ENCODE measurements around the gene CD36. TPM values are rescaled to one million over a fixed set of nuclear protein-coding genes. Genes with fewer than 3 reads are reported as not detected.

CD36 gene
- total RNA-seq, 1 experiment from 2014 or later, result 1.4 TPM

DNA sequence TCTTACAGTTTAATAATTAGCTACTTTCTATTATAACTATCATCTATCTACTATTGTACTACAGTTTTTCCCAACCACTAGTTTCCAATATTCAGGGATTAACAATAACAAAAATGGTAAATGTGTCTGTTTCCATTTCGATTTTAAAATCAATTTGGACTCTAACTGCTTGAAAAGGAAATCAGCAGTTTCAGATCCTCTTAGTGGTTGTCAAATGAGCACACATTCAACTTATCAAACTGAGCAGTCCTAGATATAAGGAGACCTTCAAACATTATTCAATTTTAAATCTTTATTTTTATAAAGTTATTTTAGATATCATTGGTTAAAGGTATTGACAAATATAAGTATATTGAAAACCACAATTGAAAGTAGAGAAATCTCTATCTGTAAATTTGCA, 46.8 kb upstream of the CD36 start:
- Mint-ChIP-seq H3K4me1 (no peaks in the 10 kb centered on the region), H3K27ac (no peak overlapping the region), H3K36me3 (no peaks in the 10 kb centered on the region), H3K27me3 (ENCODE audit: low read depth) (no peaks in the 10 kb centered on the region), H3K9me3 (no peaks in the 10 kb centered on the region), H3K4me3 (no peak overlapping the region)
- DNase-seq (ENCODE audit: low spot score), result no peak
- POLR2A ChIA-PET, result no interaction called here
- TF ChIP-seq RELA (CRISPR knock-in tag; IDR thresholded peaks at IDR 0.05; ENCODE audit: borderline replicate concordance) (no peak), EMX1 (CRISPR knock-in tag; IDR thresholded peaks at IDR 0.05) (no peak), NFYB (CRISPR knock-in tag; conservative IDR thresholded peaks at IDR 0.05; ENCODE audit: low read depth) (no peak), OVOL2 (CRISPR knock-in tag; IDR thresholded peaks at IDR 0.05; ENCODE audit: borderline replicate concordance) (no peak), NFE2L1 (CRISPR knock-in tag; IDR thresholded peaks at IDR 0.05) (no peak), IRF1 (CRISPR knock-in tag; IDR thresholded peaks at IDR 0.05) (no peak), SP1 (CRISPR knock-in tag; conservative IDR thresholded peaks at IDR 0.05) (no peak), NR2C2 (CRISPR knock-in tag; IDR thresholded peaks at IDR 0.05) (no peak), FOXK1 (CRISPR knock-in tag; IDR thresholded peaks at IDR 0.05) (no peak), KAT7 (CRISPR knock-in tag; IDR thresholded peaks at IDR 0.05; ENCODE audit: borderline replicate concordance) (no peak), CTCF (IDR thresholded peaks at IDR 0.05) (no peak), PRRX2 (CRISPR knock-in tag; IDR thresholded peaks at IDR 0.05) (no peak), STAT6 (CRISPR knock-in tag; conservative IDR thresholded peaks at IDR 0.05; ENCODE audit: low read depth) (no peak), ZBTB43 (CRISPR knock-in tag; IDR thresholded peaks at IDR 0.05) (no peak), TEAD1 (CRISPR knock-in tag; IDR thresholded peaks at IDR 0.05) (no peak), CREB1 (CRISPR knock-in tag; IDR thresholded peaks at IDR 0.05) (no peak)
- TF ChIP-seq, protein P1, sequence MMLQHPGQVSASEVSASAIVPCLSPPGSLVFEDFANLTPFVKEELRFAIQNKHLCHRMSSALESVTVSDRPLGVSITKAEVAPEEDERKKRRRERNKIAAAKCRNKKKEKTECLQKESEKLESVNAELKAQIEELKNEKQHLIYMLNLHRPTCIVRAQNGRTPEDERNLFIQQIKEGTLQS (CRISPR knock-in tag; conservative IDR thresholded peaks at IDR 0.05), result no peak
- TF ChIP-seq, protein P2, sequence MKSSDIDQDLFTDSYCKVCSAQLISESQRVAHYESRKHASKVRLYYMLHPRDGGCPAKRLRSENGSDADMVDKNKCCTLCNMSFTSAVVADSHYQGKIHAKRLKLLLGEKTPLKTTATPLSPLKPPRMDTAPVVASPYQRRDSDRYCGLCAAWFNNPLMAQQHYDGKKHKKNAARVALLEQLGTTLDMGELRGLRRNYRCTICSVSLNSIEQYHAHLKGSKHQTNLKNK (CRISPR knock-in tag; IDR thresholded peaks at IDR 0.05), result no peak
- TF ChIP-seq, protein P3, sequence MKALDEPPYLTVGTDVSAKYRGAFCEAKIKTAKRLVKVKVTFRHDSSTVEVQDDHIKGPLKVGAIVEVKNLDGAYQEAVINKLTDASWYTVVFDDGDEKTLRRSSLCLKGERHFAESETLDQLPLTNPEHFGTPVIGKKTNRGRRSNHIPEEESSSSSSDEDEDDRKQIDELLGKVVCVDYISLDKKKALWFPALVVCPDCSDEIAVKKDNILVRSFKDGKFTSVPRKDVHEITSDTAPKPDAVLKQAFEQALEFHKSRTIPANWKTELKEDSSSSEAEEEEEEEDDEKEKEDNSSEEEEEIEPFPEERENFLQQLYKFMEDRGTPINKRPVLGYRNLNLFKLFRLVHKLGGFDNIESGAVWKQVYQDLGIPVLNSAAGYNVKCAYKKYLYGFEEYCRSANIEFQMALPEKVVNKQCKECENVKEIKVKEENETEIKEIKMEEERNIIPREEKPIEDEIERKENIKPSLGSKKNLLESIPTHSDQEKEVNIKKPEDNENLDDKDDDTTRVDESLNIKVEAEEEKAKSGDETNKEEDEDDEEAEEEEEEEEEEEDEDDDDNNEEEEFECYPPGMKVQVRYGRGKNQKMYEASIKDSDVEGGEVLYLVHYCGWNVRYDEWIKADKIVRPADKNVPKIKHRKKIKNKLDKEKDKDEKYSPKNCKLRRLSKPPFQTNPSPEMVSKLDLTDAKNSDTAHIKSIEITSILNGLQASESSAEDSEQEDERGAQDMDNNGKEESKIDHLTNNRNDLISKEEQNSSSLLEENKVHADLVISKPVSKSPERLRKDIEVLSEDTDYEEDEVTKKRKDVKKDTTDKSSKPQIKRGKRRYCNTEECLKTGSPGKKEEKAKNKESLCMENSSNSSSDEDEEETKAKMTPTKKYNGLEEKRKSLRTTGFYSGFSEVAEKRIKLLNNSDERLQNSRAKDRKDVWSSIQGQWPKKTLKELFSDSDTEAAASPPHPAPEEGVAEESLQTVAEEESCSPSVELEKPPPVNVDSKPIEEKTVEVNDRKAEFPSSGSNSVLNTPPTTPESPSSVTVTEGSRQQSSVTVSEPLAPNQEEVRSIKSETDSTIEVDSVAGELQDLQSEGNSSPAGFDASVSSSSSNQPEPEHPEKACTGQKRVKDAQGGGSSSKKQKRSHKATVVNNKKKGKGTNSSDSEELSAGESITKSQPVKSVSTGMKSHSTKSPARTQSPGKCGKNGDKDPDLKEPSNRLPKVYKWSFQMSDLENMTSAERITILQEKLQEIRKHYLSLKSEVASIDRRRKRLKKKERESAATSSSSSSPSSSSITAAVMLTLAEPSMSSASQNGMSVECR (CRISPR knock-in tag; IDR thresholded peaks at IDR 0.05; ENCODE audit: borderline replicate concordance), result no peak
- TF ChIP-seq, protein P4, sequence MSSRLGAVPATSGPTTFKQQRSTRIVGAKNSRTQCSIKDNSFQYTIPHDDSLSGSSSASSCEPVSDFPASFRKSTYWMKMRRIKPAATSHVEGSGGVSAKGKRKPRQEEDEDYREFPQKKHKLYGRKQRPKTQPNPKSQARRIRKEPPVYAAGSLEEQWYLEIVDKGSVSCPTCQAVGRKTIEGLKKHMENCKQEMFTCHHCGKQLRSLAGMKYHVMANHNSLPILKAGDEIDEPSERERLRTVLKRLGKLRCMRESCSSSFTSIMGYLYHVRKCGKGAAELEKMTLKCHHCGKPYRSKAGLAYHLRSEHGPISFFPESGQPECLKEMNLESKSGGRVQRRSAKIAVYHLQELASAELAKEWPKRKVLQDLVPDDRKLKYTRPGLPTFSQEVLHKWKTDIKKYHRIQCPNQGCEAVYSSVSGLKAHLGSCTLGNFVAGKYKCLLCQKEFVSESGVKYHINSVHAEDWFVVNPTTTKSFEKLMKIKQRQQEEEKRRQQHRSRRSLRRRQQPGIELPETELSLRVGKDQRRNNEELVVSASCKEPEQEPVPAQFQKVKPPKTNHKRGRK (CRISPR knock-in tag; IDR thresholded peaks at IDR 0.05; ENCODE audit: borderline replicate concordance), result no peak
- CTCF ChIA-PET, result no interaction called here
- ATAC-seq, result no peak

Data from WTC11 (cell line).